ENCODE results near the gene BMP7.

The BMP7 gene

GRCh38 chr20:57274846-57275245 lies 8.4 kb upstream of the BMP7 start:
- ChIA-PET POLR2A (interaction anchor here (0.5 kb wide), 1 partner anchor 10 kb away, joined by 5 read pairs; no protein-coding TSS in a partner anchor), CTCF (no interaction called here)
- H3K36me3 ChIP-seq (ENCODE audit: control insufficient read depth in 2 of 2, insufficient read depth in 1 of 2, low read length in 2 of 2), result no peaks in the 10 kb centered on the region
- no peaks in the 10 kb centered on the region for H3K9me3 ChIP-seq (ENCODE audit: control insufficient read depth, insufficient read depth, low read depth, low read length)
- H3K4me3 ChIP-seq (ENCODE audit: low read depth, low read length), result no peak overlapping the region
- 0 out of 2 replicates have a peak, but pooled peaks cover 2% of the 10 kb centered on the region for H3K4me1 ChIP-seq (ENCODE audit: control insufficient read depth, insufficient read depth, low read length)
- H3K27ac ChIP-seq (ENCODE audit: extremely low read depth, low read depth, low read length), result no peak overlapping the region
- TF ChIP-seq ZNF76 (tag by site-specific recombination; IDR thresholded peaks at IDR 0.05; ENCODE audit: borderline replicate concordance, low read depth) (no peak), ZNF426 (tag by site-specific recombination; IDR thresholded peaks at IDR 0.05) (no peak; the same call in 1 of the 2 replicates), ZNF560 (tag by site-specific recombination; IDR thresholded peaks at IDR 0.05; ENCODE audit: borderline replicate concordance) (no peak), ZNF433 (tag by site-specific recombination; IDR thresholded peaks at IDR 0.05; ENCODE audit: low read depth) (no peak), ZBTB7A (tag by site-specific recombination; IDR thresholded peaks at IDR 0.05; ENCODE audit: low read depth) (no peak), ZNF266 (tag by site-specific recombination; IDR thresholded peaks at IDR 0.05; ENCODE audit: low read depth) (no peak), ZNF112 (tag by site-specific recombination; IDR thresholded peaks at IDR 0.05) (no peak), ZNF239 (tag by site-specific recombination; IDR thresholded peaks at IDR 0.05) (no peak), KLF16 (tag by site-specific recombination; IDR thresholded peaks at IDR 0.05) (no peak), ZNF202 (tag by site-specific recombination; IDR thresholded peaks at IDR 0.05; ENCODE audit: borderline replicate concordance) (no peak)

GRCh38 chr20:57274299-57274698 lies 7.9 kb upstream of the BMP7 start:
- H3K36me3 ChIP-seq (ENCODE audit: control insufficient read depth in 2 of 2, insufficient read depth in 1 of 2, low read length in 2 of 2), result no peaks in the 10 kb centered on the region
- 0 out of 2 replicates have a peak, but pooled peaks cover 2% of the 10 kb centered on the region for H3K4me1 ChIP-seq (ENCODE audit: control insufficient read depth, insufficient read depth, low read length)
- TF ChIP-seq TRIM28 (IDR thresholded peaks at IDR 0.05; ENCODE audit: borderline replicate concordance, low read length) (no peak), ELK4 (IDR thresholded peaks at IDR 0.05; ENCODE audit: borderline replicate concordance, low read depth, low read length) (no peak), ZNF354C (tag by site-specific recombination; IDR thresholded peaks at IDR 0.05; ENCODE audit: borderline replicate concordance, low read depth) (no peak), BCL11B (tag by site-specific recombination; IDR thresholded peaks at IDR 0.05; ENCODE audit: low read depth) (no peak), ZNF140 (tag by site-specific recombination; IDR thresholded peaks at IDR 0.05) (no peak), ZNF600 (tag by site-specific recombination; IDR thresholded peaks at IDR 0.05) (no peak), ZNF37A (tag by site-specific recombination; IDR thresholded peaks at IDR 0.05) (no peak), ZNF830 (tag by site-specific recombination; IDR thresholded peaks at IDR 0.05; ENCODE audit: low read depth) (no peak), FEZF1 (tag by site-specific recombination; IDR thresholded peaks at IDR 0.05) (no peak)
- H3K4me3 ChIP-seq (ENCODE audit: low read depth, low read length), result no peak overlapping the region
- POLR2A ChIA-PET, result no interaction called here
- H3K27ac ChIP-seq (ENCODE audit: extremely low read depth, low read depth, low read length), result no peak overlapping the region
- H3K9me3 ChIP-seq (ENCODE audit: control insufficient read depth, insufficient read depth, low read depth, low read length), result no peaks in the 10 kb centered on the region
- CTCF ChIA-PET, result no interaction called here

DNA sequence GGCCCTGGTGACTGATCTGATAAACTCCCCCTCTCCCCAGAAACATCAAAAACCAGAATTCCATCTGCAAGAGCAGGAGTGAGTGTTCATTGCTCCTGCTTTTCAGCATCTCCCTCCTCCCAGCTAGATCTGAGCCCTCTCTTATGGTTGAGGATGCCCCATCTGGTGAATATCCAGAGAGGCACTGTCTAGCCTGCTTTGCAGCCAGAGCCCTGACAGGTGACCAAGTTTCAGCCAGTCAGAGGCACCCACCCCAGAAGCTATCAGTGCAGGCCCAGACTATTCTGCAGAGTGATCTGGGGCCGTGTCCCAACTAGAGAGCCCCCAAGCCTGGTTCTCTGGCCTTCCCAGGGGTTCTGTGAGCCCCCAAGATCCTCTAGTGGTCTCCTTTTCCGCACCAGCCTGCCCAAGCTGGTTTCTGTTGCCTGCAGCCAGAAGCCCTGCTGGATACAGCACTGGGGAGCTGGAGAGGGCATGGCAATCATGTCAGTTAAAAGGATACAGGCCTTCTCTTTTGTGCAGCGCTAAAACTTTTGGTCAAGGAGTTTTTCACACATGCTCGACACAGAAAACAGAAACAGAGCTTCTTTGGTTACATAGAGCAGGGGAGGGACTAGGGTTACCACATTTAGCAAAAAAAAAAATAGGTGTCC lies 6.6 kb upstream of the BMP7 start:
- H3K4me1 ChIP-seq (ENCODE audit: control insufficient read depth, insufficient read depth, low read length), result 0 out of 2 replicates have a peak, but pooled peaks cover 2% of the 10 kb centered on the region
- no peaks in the 10 kb centered on the region for H3K36me3 ChIP-seq (ENCODE audit: control insufficient read depth in 2 of 2, insufficient read depth in 1 of 2, low read length in 2 of 2)
- POLR2A ChIA-PET, result no interaction called here
- no peaks in the 10 kb centered on the region for H3K9me3 ChIP-seq (ENCODE audit: control insufficient read depth, insufficient read depth, low read depth, low read length)
- no peak overlapping the region for H3K4me3 ChIP-seq (ENCODE audit: low read depth, low read length)
- CTCF ChIA-PET, result interaction anchor here (0.6 to 1.2 kb wide), 6 partner anchors 10 to 150 kb away, joined by 3 to 5 read pairs (median 3); no protein-coding TSS in a partner anchor
- H3K27ac ChIP-seq (ENCODE audit: extremely low read depth, low read depth, low read length), result no peak overlapping the region
- TF ChIP-seq ZNF350 (tag by site-specific recombination; IDR thresholded peaks at IDR 0.05) (no peak), ZNF404 (tag by site-specific recombination; IDR thresholded peaks at IDR 0.05) (no peak), ZNF521 (tag by site-specific recombination; IDR thresholded peaks at IDR 0.05) (no peak), ZNF391 (tag by site-specific recombination; IDR thresholded peaks at IDR 0.05; ENCODE audit: borderline replicate concordance, low read depth) (no peak), MZF1 (tag by site-specific recombination; IDR thresholded peaks at IDR 0.05; ENCODE audit: borderline replicate concordance) (peak; percentile 53; the same call in 1 of the 2 replicates), ZSCAN4 (tag by site-specific recombination; IDR thresholded peaks at IDR 0.05) (no peak), ZNF677 (tag by site-specific recombination; IDR thresholded peaks at IDR 0.05) (no peak), ZNF560 (tag by site-specific recombination; IDR thresholded peaks at IDR 0.05; ENCODE audit: borderline replicate concordance) (no peak), ZNF639 (tag by site-specific recombination; IDR thresholded peaks at IDR 0.05) (no peak), ZNF121 (tag by site-specific recombination; IDR thresholded peaks at IDR 0.05) (no peak), SETDB1 (IDR thresholded peaks at IDR 0.05; ENCODE audit: insufficient read length, low read length) (no peak), ZNF335 (tag by site-specific recombination; conservative IDR thresholded peaks at IDR 0.05) (peak; percentile 28; the same call in 1 of the 2 replicates)
